HEK293 (cell line): ENCODE results near the gene CA12.

ENCODE experiments used
- CTCF ChIA-PET: fragments of 350-600 bp; formaldehyde crosslinking; extraction: SDS; loops from one replicate; lab custom pipeline; 2021; ENCODE audit warnings: antibody characterized with exemption; lab: Yijun Ruan, JAX
- POLR2A ChIA-PET: fragments of 300-600 bp; formaldehyde crosslinking; extraction: SDS; loops from one replicate; lab custom pipeline; 2020; ENCODE audit warnings: antibody characterized with exemption, inconsistent platforms; lab: Yijun Ruan, JAX
- H3K27ac ChIP-seq: fragments of 200-500 bp; sonication (Bioruptor generic); 2 replicates; pipeline ENCODE4 v1.5.1; 2014; ENCODE audit warnings: low read depth, low read length, control low read depth, inconsistent platforms; ENCODE audit errors: extremely low read depth
- H3K36me3 ChIP-seq, 2 experiments: fragments of 200-500 bp in 1 of 2; sonication (Bioruptor generic) in 1 of 2; 1 replicate in 1 of 2; 2 replicates in 1 of 2; pipeline ENCODE4 v1.5.1; 2014 to 2017; ENCODE audit warnings: inconsistent platforms in 2 of 2, low read length in 2 of 2; ENCODE audit not compliant: control insufficient read depth in 2 of 2, insufficient read depth in 1 of 2
- H3K4me1 ChIP-seq: fragments of 200-500 bp; sonication (Bioruptor generic); 2 replicates; pipeline ENCODE4 v1.5.1; 2014; ENCODE audit warnings: mild to moderate bottlenecking, low read length, inconsistent platforms; ENCODE audit not compliant: control insufficient read depth, insufficient read depth
- H3K4me3 ChIP-seq: 2 replicates; pipeline ENCODE4 v1.5.1; 2011; ENCODE audit warnings: low read depth, mild to moderate bottlenecking, control low read depth, low read length, moderate library complexity
- H3K9me3 ChIP-seq: fragments of 200-500 bp; sonication (Bioruptor generic); 2 replicates; pipeline ENCODE4 v1.5.1; 2014; ENCODE audit warnings: low read depth, low read length, inconsistent platforms; ENCODE audit not compliant: control insufficient read depth, insufficient read depth
- ATF2 ChIP-seq: fragments of 450-650 bp; formaldehyde crosslinking; IDR thresholded peaks from 2 replicates; pipeline ENCODE4 v1.5.1; 2016; ENCODE audit warnings: missing biosample characterization, missing genetic modification characterization, low read depth
- ELK4 ChIP-seq: IDR thresholded peaks from 2 replicates; pipeline ENCODE4 v1.6.1; 2011; ENCODE audit warnings: mild to moderate bottlenecking, low read depth, low read length, borderline replicate concordance
- FEZF1 ChIP-seq: fragments of 450-650 bp; formaldehyde crosslinking; IDR thresholded peaks from 2 replicates; pipeline ENCODE4 v1.5.1; 2016; ENCODE audit warnings: missing biosample characterization, missing genetic modification characterization
- KLF10 ChIP-seq: fragments of 450-650 bp; IDR thresholded peaks from 2 replicates; pipeline ENCODE4 v1.5.1; 2018; ENCODE audit warnings: missing biosample characterization, mild to moderate bottlenecking, missing genetic modification characterization
- MEIS1 ChIP-seq: sonication (generic); formaldehyde crosslinking; IDR thresholded peaks from 2 replicates; pipeline ENCODE4 v1.8.1; 2022; ENCODE audit warnings: missing genetic modification reagents, mild to moderate bottlenecking, borderline replicate concordance
- SALL2 ChIP-seq: fragments of 450-650 bp; formaldehyde crosslinking; IDR thresholded peaks from 2 replicates; pipeline ENCODE4 v1.5.0; 2017; ENCODE audit warnings: missing biosample characterization, mild to moderate bottlenecking, missing genetic modification characterization, borderline replicate concordance
- SP2 ChIP-seq: fragments of 450-650 bp; formaldehyde crosslinking; IDR thresholded peaks from 2 replicates; pipeline ENCODE4 v1.5.1; 2016; ENCODE audit warnings: missing biosample characterization, missing genetic modification characterization
- ZBTB7A ChIP-seq: fragments of 450-650 bp; formaldehyde crosslinking; IDR thresholded peaks from 2 replicates; pipeline ENCODE4 v1.5.1; 2016; ENCODE audit warnings: low read depth, missing biosample characterization, missing genetic modification characterization
- ZNF132 ChIP-seq: fragments of 450-650 bp; formaldehyde crosslinking; IDR thresholded peaks from 2 replicates; pipeline ENCODE4 v1.5.1; 2017; ENCODE audit warnings: missing biosample characterization, missing genetic modification characterization, borderline replicate concordance
- ZNF23 ChIP-seq: fragments of 450-650 bp; formaldehyde crosslinking; IDR thresholded peaks from 2 replicates; pipeline ENCODE4 v1.5.1; 2016; ENCODE audit warnings: missing biosample characterization, missing genetic modification characterization, borderline replicate concordance
- ZNF302 ChIP-seq: fragments of 450-650 bp; formaldehyde crosslinking; IDR thresholded peaks from 2 replicates; pipeline ENCODE4 v1.5.1; 2016; ENCODE audit warnings: missing biosample characterization, missing genetic modification characterization, low read depth
- ZNF37A ChIP-seq: fragments of 450-650 bp; IDR thresholded peaks from 2 replicates; pipeline ENCODE4 v1.5.1; 2018; ENCODE audit warnings: missing biosample characterization, missing genetic modification characterization
- ZNF394 ChIP-seq: fragments of 450-650 bp; formaldehyde crosslinking; IDR thresholded peaks from 2 replicates; pipeline ENCODE4 v1.5.1; 2016; ENCODE audit warnings: missing biosample characterization, missing genetic modification characterization, mild to moderate bottlenecking, moderate library complexity, borderline replicate concordance
- ZNF404 ChIP-seq: fragments of 450-650 bp; formaldehyde crosslinking; IDR thresholded peaks from 2 replicates; pipeline ENCODE4 v1.5.1; 2017; ENCODE audit warnings: missing biosample characterization, missing genetic modification characterization
- ZNF548 ChIP-seq: fragments of 450-650 bp; formaldehyde crosslinking; IDR thresholded peaks from 2 replicates; pipeline ENCODE4 v1.5.1; 2016; ENCODE audit warnings: missing biosample characterization, missing genetic modification characterization
- ZNF692 ChIP-seq: fragments of 450-650 bp; formaldehyde crosslinking; IDR thresholded peaks from 2 replicates; pipeline ENCODE4 v1.5.1; 2016; ENCODE audit warnings: missing biosample characterization, missing genetic modification characterization
- ZSCAN18 ChIP-seq: fragments of 450-650 bp; formaldehyde crosslinking; IDR thresholded peaks from 2 replicates; pipeline ENCODE4 v1.5.1; 2016; ENCODE audit warnings: missing biosample characterization, missing genetic modification characterization

The CA12 gene

GRCh38 chr15:63366451-63366850 is 15.2 kb downstream of the CA12 start:
- CTCF ChIA-PET, result no interaction called here

GRCh38 chr15:63365273-63365680 is 16.4 kb downstream of the CA12 start:
- TF ChIP-seq FEZF1 (tag by site-specific recombination), result peak; percentile 69
- TF ChIP-seq ZNF692, result 0 out of 2 replicates have a peak, but pooled peaks have one; percentile 35
- no peak for TF ChIP-seq ZNF132 (tag by site-specific recombination)
- no peaks in the 10 kb centered on the region for H3K36me3 ChIP-seq
- ChIA-PET POLR2A (no interaction called here), CTCF (no interaction called here)
- H3K4me1 ChIP-seq, result no peaks in the 10 kb centered on the region
- no peak overlapping the region for H3K27ac ChIP-seq
- no peak overlapping the region for H3K4me3 ChIP-seq
- no peaks in the 10 kb centered on the region for H3K9me3 ChIP-seq

More at GRCh38 chr15:63366451-63366850, 15.2 kb downstream of the CA12 start:
- Histone ChIP-seq H3K9me3 (no peaks in the 10 kb centered on the region), H3K27ac (no peak overlapping the region), H3K36me3 (no peaks in the 10 kb centered on the region), H3K4me3 (no peak overlapping the region), H3K4me1 (no peaks in the 10 kb centered on the region)
- TF ChIP-seq ZNF37A (tag by site-specific recombination) (no peak), ZNF23 (tag by site-specific recombination) (no peak), ZNF404 (no peak), ZNF548 (tag by site-specific recombination) (no peak), ZBTB7A (tag by site-specific recombination) (no peak), ELK4 (no peak), ZNF394 (no peak), KLF10 (tag by site-specific recombination) (no peak), SALL2 (no peak), SP2 (tag by site-specific recombination) (no peak), MEIS1 (CRISPR knock-in tag) (no peak), ZNF302 (tag by site-specific recombination) (no peak), ATF2 (tag by site-specific recombination) (no peak), ZNF132 (tag by site-specific recombination) (no peak), ZSCAN18 (tag by site-specific recombination) (no peak)
- POLR2A ChIA-PET, result no interaction called here
